PFSK-1 (cell line): Measurements from ENCODE around the gene MKX.

Experiments used
- FOXP2 ChIP-seq: optimal IDR thresholded peaks from 2 replicates; pipeline ENCODE3; 2011; ENCODE audit warnings: borderline replicate concordance, control low read depth, inconsistent platforms; ENCODE audit not compliant: insufficient read depth; ENCODE audit errors: extremely low read length, extremely low read depth
- POLR2AphosphoS5 ChIP-seq: IDR thresholded peaks from 2 replicates; pipeline ENCODE4 v1.6.1; 2012; ENCODE audit warnings: low read depth, mild to moderate bottlenecking, control low read depth, low read length, moderate library complexity
- REST ChIP-seq, 2 experiments: IDR thresholded peaks; 2 replicates each; pipeline versions ENCODE4 v1.6.1 to v1.8.0; 2011 to 2012; ENCODE audit warnings: low read depth in 2 of 2, low read length in 2 of 2, control low read depth in 1 of 2, inconsistent platforms in 1 of 2, mild to moderate bottlenecking in 1 of 2, moderate library complexity in 1 of 2; ENCODE audit not compliant: insufficient read depth in 1 of 2
- SIN3A ChIP-seq: IDR thresholded peaks from 2 replicates; pipeline ENCODE4 v1.6.1; 2012; ENCODE audit warnings: mild to moderate bottlenecking, low read length, moderate library complexity, borderline replicate concordance; ENCODE audit not compliant: insufficient read depth
- TAF1 ChIP-seq: IDR thresholded peaks from 2 replicates; pipeline ENCODE4 v1.6.1; 2012; ENCODE audit warnings: low read length, control low read depth, borderline replicate concordance; ENCODE audit not compliant: insufficient read depth

The MKX gene

GRCh38 chr10:27673065-27673464 lies 72.6 kb downstream of the MKX start:
- TF ChIP-seq POLR2AphosphoS5 (no peak), REST (IDR thresholded peaks at IDR 0.05; ENCODE audit: insufficient read depth in 1 of 2, low read depth in 2 of 2, low read length in 2 of 2) (no peak), FOXP2 (no peak), SIN3A (no peak), TAF1 (no peak)

GRCh38 chr10:27671821-27672220 lies 73.8 kb downstream of the MKX start:
- TF ChIP-seq REST (IDR thresholded peaks at IDR 0.05; ENCODE audit: insufficient read depth in 1 of 2, low read depth in 2 of 2, low read length in 2 of 2) = no peak
- no peak for TF ChIP-seq POLR2AphosphoS5
- TF ChIP-seq SIN3A = no peak
- TF ChIP-seq FOXP2 = no peak
- TF ChIP-seq TAF1 = no peak

- no peak for TF ChIP-seq TAF1
- TF ChIP-seq REST (IDR thresholded peaks at IDR 0.05; ENCODE audit: insufficient read depth in 1 of 2, low read depth in 2 of 2, low read length in 2 of 2) = no peak
- TF ChIP-seq SIN3A = no peak
- TF ChIP-seq FOXP2 = no peak
- TF ChIP-seq POLR2AphosphoS5 = no peak
These were observed 81.2 kb downstream of the MKX start for GRCh38 chr10:27664461-27664860.

- TF ChIP-seq REST (IDR thresholded peaks at IDR 0.05; ENCODE audit: insufficient read depth in 1 of 2, low read depth in 2 of 2, low read length in 2 of 2) (no peak), FOXP2 (no peak), SIN3A (no peak), TAF1 (no peak), POLR2AphosphoS5 (no peak)
These were observed 82.0 kb downstream of the MKX start for GRCh38 chr10:27663621-27664020.

- TF ChIP-seq SIN3A = no peak
- TF ChIP-seq FOXP2 = no peak
- no peak for TF ChIP-seq POLR2AphosphoS5
- no peak for TF ChIP-seq TAF1
- no peak for TF ChIP-seq REST (IDR thresholded peaks at IDR 0.05; ENCODE audit: insufficient read depth in 1 of 2, low read depth in 2 of 2, low read length in 2 of 2)
These were observed 83.9 kb downstream of the MKX start for GRCh38 chr10:27661514-27662286.
